Esophagus muscularis mucosa (tissue), 4 donors: ENCODE results near the gene ATL2.

ENCODE experiments used
- EP300 ChIP-seq: sonication (generic); formaldehyde crosslinking; IDR thresholded peaks from one replicate; pipeline ENCODE4 v1.6.1; 2017; ENCODE audit warnings: antibody characterized with exemption
- POLR2A ChIP-seq: fragments of 450-650 bp; IDR thresholded peaks from one replicate; pipeline ENCODE4 v1.6.1; 2017; ENCODE audit warnings: antibody characterized with exemption, moderate library complexity, mild to moderate bottlenecking, low read depth
- TF ChIP-seq, protein P1 (sequence below), 3 experiments: fragments of 200-600 bp in 2 of 3; fragments of 450-650 bp in 1 of 3; sonication (generic) in 2 of 3; IDR thresholded peaks; one replicate each; pipeline ENCODE4 v1.5.1; 2017 to 2019; ENCODE audit warnings: antibody characterized with exemption in 3 of 3, mild to moderate bottlenecking in 2 of 3, moderate library complexity in 1 of 3

- TF ChIP-seq POLR2A (no peak), EP300 (no peak)
- TF ChIP-seq, protein P1, sequence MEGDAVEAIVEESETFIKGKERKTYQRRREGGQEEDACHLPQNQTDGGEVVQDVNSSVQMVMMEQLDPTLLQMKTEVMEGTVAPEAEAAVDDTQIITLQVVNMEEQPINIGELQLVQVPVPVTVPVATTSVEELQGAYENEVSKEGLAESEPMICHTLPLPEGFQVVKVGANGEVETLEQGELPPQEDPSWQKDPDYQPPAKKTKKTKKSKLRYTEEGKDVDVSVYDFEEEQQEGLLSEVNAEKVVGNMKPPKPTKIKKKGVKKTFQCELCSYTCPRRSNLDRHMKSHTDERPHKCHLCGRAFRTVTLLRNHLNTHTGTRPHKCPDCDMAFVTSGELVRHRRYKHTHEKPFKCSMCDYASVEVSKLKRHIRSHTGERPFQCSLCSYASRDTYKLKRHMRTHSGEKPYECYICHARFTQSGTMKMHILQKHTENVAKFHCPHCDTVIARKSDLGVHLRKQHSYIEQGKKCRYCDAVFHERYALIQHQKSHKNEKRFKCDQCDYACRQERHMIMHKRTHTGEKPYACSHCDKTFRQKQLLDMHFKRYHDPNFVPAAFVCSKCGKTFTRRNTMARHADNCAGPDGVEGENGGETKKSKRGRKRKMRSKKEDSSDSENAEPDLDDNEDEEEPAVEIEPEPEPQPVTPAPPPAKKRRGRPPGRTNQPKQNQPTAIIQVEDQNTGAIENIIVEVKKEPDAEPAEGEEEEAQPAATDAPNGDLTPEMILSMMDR (IDR thresholded peaks at IDR 0.05), result no peak
Measured at GRCh38 chr2:38268001-38268400, 109.1 kb downstream of the ATL2 start.
